Endothelial cell of umbilical vein (primary cell): ENCODE measurements around the gene MED8.

ENCODE experiments used
- CTCF ChIP-seq, 2 donors: IDR thresholded peaks; 1 replicate in 1 of 2; 2 replicates in 1 of 2; pipeline ENCODE4 v1.5.1; 2011; ENCODE audit warnings: low read length in 2 of 2, mild to moderate bottlenecking in 2 of 2, moderate library complexity in 2 of 2, control low read depth in 1 of 2, inconsistent platforms in 1 of 2, low read depth in 1 of 2; ENCODE audit not compliant: insufficient read depth in 1 of 2; ENCODE audit errors: extremely low read depth in 1 of 2
- POLR2A ChIP-seq: IDR thresholded peaks from 2 replicates; pipeline ENCODE4 v1.6.1; 2012; ENCODE audit warnings: low read depth, mild to moderate bottlenecking, control low read depth, low read length

GRCh38 chr1:43358121-43358745, 31.4 kb downstream of the MED8 start:
- TF ChIP-seq CTCF (IDR thresholded peaks at IDR 0.05; ENCODE audit: extremely low read depth in 1 of 2, insufficient read depth in 1 of 2, low read depth in 1 of 2, low read length in 2 of 2) (peak; percentile 34 to 52), POLR2A (peak; percentile 59)
